ENCODE data around the gene MSL3.

MSL3 gene

GRCh38 chrX:11758400-11759171 lies 549 bp downstream of the MSL3 start:
- DNase-seq (ENCODE audit: low read depth) = peak; percentile 20
- peak; percentile 43 for TF ChIP-seq CTCF (IDR thresholded peaks at IDR 0.05; ENCODE audit: control insufficient read depth, insufficient read depth, low read depth, low read length, missing control alignments)
- H3K4me3 ChIP-seq (ENCODE audit: control insufficient read depth, low read depth, low read length) = peak overlapping the region; percentile 83

DNA sequence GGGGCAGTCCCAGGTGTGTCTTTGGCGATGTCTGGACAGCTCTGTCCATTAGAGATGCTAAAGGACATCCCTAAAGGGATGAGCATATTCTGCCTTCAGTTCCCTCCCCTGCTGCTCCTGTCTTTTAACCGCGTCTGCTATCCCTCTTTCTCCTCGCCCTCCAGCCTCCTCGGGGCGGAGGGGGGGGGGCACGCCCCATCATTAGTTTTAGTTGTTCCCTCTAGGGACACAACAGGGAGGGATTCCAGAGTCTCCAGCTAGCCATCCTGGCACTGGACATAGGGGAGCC lies 1.1 kb downstream of the MSL3 start:
- no peak for DNase-seq (ENCODE audit: low read depth)
- peak overlapping the region; percentile 83 for H3K4me3 ChIP-seq (ENCODE audit: control insufficient read depth, low read depth, low read length)
- TF ChIP-seq CTCF (IDR thresholded peaks at IDR 0.05; ENCODE audit: control insufficient read depth, insufficient read depth, low read depth, low read length, missing control alignments) = no peak

DNA sequence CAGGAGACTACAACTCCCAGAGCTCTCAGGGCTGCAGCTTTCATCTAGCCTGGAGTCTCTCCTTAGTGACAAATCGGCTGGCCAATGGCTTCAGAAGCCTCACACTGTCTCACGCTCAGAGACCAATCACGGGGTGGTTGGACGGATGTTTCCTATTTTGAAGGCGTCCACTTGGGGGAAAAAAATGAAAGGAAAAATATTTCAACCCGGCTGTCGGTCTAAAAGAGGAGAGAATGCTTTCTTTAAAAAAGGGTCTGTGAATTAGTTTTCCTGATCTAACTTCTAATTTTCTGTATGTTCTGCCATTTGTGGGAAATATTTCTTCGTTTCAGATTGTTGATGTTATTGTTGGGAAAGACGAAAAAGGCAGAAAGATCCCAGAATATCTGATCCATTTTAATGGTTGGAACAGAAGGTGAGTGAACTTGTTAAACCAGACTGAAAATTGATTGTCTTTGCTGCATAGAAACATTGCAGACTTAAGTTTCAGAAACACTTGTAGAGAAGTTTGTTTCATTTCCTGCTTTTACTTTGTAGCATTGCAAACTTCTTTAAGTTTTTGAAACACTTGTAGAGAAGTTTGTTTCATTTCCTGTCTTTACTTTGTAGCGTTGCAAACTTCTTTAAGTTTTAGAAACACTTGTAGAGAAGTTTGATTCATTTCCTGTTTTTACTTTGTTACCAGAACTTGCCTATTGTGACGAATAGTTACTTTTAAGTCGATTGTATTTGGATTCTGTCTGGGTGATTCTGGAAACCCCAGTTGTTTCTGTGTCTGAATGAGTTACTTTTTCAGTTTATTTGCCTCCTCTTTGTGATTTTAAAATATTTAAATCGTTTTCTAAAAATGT lies 1.6 kb downstream of the MSL3 start:
- DNase-seq (ENCODE audit: low read depth) = peak; percentile 75
- peak overlapping the region; percentile 83 for H3K4me3 ChIP-seq (ENCODE audit: control insufficient read depth, low read depth, low read length)
- TF ChIP-seq CTCF (IDR thresholded peaks at IDR 0.05; ENCODE audit: control insufficient read depth, insufficient read depth, low read depth, low read length, missing control alignments) = no peak

DNA sequence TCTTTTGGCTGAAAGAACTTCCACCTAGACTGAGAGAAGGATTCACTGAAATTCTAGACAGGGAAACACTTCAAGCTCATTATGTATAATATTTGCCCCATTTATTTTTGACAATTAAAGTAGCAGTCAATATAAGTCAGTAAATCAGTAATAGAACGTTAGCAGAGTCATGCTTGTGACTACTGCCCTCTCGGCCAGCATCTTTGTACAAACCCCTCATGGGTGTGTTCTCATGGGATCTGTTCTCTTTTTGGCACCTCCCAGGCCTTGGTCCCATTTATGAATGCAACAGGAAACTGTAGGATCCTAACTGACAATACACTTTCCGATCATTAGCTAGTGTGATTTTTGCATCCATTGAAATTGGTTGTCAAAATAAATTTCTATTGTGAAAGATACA lies 2.9 kb downstream of the MSL3 start:
- no peak for TF ChIP-seq CTCF (IDR thresholded peaks at IDR 0.05; ENCODE audit: control insufficient read depth, insufficient read depth, low read depth, low read length, missing control alignments)
- no peak overlapping the region for H3K4me3 ChIP-seq (ENCODE audit: control insufficient read depth, low read depth, low read length)
- DNase-seq (ENCODE audit: low read depth) = no peak

GRCh38 chrX:11764602-11765067 lies 6.6 kb downstream of the MSL3 start:
- no peak for TF ChIP-seq CTCF (IDR thresholded peaks at IDR 0.05; ENCODE audit: control insufficient read depth, insufficient read depth, low read depth, low read length, missing control alignments)
- no peak for DNase-seq (ENCODE audit: low read depth)
- H3K4me3 ChIP-seq (ENCODE audit: control insufficient read depth, low read depth, low read length) = no peak overlapping the region

- no peak overlapping the region for H3K4me3 ChIP-seq (ENCODE audit: control insufficient read depth, low read depth, low read length)
- DNase-seq (ENCODE audit: low read depth) = no peak
- TF ChIP-seq CTCF (IDR thresholded peaks at IDR 0.05; ENCODE audit: control insufficient read depth, insufficient read depth, low read depth, low read length, missing control alignments) = no peak
These were observed 7.4 kb downstream of the MSL3 start for GRCh38 chrX:11765449-11765848.
